CD4-positive, alpha-beta T cell treated with Interleukin-2 at 100 ng/mL for 4 hours (primary cell): ENCODE measurements around the gene PLEKHD1.

Experiments used
- DNase-seq: peaks from one replicate; pipeline ENCODE4 v3.0.0-alpha.2; 2020; ENCODE audit warnings: low spot score

The PLEKHD1 gene

DNA sequence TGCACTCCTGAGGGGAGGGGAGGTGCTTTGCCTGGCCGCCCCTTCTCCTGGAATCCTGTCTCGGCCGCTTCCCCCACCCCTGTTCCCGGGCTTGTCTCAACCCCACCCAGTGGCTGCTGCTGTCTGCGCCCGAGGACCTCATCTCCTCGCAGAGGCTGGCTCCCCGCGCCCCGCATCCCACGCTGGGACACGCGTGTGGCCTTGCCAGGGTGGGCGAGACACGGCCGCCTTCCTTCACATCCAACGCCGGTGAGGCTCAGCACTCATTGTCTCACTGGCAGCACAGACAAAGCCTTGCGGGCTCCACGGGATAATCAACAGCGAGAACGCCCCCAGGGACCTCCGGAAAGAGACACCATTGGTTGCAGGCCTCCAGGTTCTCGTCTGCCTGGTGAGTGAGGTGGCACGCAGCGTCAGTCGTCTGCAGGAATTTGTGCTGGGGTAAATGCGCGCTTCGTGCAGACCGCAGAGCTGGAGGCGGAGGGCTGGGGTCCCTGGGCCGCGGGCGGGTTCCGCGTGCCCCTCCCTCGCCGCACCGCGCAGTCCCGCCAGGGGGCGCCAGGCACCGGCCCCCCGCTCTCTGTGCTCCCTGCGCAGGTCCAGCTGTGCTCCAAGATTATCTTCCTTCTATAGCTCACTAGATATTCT is 63.3 kb downstream of the PLEKHD1 start:
- peak; percentile 12 for DNase-seq

DNA sequence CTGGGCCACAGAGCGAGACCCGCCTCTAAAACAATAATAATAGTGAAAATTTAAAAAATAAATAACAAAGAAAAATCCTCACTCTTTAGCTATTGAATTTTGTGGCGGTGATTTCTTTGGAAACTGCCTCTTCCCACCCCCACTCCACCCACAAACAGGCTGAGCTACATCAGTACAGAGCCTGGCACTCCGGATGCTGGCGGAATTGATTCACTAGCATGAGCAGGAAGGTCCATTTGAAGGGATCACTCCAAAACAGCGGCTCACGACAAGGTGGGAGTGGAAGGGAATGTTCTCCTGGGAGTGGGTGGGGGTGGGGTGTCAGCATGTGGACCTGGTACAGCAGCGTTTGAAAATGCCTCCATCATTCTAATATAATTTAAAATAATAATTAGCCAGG is 64.0 kb downstream of the PLEKHD1 start:
- no peak for DNase-seq

DNA sequence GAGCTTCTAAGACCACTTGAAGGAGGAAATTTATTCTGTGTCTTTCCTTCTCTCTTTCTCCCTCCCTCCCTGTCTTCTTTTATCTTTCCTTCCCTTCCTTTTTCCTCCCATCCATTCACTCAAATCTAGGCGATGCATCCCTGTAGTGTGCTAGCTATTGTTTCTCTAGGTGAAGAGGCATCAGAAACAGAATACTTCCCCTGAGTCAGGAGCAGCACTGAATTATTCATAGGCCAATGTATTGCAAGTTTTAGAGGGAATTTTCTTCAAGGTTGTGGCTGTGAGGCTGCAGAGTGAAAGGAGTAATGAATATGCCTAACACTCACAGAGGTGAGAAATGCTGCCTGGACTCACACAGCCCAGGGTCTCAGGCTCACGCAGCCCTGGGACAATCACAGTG is 67.0 kb downstream of the PLEKHD1 start:
- no peak for DNase-seq

DNA sequence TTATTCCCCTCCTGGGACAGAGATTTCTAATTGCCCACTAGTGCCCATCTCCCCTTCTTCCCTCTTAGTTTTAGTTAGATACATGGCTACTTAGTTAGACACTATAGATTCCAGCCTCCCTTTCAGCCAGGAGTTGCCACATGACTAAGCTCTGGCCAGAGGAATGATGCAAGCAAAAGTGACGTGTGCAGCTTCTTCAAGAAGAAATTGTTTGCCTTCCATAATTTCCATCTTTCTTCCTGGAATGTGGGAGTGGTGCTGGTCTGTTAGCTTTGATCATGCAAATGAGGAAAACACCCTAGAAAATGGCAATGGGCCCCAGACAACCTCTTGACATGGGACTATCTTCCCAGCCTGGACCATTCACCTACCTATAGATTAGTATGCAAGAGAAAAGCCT is 68.7 kb downstream of the PLEKHD1 start:
- DNase-seq, result no peak

DNA sequence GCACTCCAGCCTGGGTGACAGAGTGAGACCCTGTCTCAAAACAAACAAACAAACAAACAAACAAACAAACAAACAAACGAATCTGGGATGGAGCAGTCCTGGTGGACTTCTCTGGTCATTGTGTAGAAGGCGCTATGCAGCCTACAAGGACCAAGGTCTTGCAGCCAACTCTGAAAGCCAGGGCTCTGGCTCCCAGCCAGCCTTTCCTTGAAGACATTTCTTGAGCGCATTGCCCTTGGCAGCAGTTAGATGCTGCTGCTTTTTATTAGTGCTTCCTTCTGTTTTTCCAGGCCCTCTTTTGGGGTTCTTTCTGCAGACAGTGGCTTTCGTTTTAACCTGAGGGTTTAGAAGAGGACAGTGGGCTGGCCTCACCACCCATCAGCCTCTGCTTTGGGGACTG is 70.0 kb downstream of the PLEKHD1 start:
- no peak for DNase-seq

DNA sequence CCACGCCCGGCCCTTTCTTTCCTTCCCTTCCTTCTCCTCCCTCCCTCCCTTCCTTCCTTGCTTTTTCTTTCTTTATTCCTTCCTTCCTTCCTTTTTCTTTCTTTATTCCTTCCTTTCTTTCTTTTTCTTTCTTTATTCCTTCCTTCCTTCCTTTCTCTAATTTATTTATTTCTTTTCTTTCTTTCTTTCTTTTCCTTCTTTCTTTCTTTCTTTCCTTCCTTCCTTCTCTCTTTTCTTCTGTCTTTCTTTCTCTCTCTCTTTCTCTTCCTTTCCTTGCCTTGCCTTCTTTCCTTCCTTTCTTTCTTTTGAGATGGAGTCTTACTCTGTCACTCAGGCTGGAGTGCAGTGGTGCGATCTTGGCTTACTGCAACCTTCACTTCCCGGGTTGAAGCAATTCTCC is 74.2 kb downstream of the PLEKHD1 start:
- no peak for DNase-seq

DNA sequence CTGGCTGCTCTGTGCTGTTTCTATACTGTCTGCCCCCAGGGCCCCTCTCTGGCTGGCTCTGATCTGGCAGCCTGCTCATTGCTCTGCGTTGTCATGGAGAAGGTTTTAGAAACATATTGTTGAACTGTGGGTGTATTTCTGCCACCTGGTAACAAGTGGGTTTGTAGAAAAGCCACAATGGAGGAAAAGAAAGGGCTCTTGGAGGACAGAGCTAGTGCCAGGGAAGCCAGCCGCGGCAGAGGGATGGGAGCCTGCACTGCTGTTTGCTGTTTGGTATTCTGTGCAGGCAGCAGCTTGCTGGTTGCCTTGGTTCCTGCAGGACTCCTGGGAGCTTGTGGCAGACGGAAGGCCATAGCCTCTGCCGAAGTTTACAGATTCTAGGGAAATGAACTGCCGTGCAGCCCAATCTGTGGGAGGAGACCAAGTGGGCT is 75.1 kb downstream of the PLEKHD1 start:
- no peak for DNase-seq

DNA sequence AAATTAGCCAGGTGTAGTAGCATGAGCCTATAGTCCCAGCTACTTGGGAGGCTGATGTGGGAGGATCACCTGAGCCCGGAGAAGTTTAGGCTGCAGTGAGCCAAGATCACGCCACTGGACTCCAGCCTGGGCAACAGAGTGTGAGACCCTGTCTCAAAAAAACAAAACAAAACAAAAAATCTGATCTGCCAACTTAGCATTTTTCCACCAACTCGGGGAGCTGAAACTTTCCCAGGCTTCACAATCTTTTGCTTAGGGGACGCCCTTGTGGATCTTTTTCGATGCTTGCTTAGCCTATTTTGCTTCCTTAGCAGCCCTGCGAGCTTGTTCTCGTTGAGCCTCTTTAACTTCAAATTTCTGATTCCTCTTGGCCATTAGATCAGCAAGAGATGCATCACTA is 76.3 kb downstream of the PLEKHD1 start:
- no peak for DNase-seq

DNA sequence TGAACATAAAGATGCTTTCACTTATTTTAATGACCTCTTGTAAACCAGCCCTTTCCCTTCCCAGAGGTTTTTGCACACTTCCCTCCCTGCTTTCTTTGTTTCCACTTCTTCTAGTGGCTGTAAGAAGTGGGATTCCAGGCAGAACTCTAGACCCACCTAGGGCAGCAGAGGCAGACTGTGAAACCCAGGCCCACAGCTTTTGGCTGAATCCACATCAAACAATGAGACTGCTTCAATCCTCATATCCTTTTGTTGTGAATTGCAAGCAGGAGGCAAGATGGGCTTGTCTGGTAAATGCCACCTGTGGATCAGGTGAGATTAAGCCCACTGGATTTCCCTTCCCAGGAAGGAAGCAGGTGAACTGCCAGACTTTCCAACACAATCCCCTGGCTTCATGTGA is 77.4 kb downstream of the PLEKHD1 start:
- DNase-seq, result no peak

DNA sequence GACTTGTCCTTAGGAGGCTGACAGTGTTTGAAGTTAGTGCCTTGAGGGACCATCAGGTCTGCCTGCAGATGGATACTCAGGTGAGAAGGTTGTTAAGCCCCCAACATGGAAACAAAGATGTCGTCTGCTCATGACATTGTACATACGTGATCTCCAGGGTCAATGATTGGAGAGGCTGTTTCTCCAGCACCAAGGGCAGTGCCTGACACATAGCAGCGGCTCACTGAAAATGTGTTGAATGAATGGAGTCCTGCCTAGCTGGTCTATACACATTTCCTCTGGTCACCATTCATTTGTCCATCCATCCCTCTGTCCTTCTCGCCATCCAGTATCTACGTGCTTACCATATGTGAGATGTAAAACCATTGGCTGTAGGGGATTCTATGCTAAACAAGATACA is 83.0 kb downstream of the PLEKHD1 start:
- no peak for DNase-seq

DNA sequence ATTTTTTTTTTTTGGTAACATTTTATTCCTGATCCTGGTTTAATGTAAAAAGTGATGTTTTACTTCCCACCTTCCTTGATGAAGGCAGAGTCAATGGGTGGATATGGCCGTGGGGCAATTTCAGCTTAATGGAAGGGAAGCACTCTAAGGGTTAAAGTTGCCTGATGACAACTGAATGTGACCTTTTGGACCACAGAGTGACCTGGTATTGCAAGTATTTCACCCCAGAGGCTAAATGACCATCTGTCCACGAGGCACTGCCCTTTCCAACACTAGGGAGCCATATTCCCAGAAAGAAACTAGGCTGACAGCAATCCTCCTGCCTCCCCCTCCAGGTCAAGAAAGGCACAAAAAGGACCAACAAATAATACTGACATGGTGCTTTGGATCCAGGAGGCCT is 85.3 kb downstream of the PLEKHD1 start:
- no peak for DNase-seq

DNA sequence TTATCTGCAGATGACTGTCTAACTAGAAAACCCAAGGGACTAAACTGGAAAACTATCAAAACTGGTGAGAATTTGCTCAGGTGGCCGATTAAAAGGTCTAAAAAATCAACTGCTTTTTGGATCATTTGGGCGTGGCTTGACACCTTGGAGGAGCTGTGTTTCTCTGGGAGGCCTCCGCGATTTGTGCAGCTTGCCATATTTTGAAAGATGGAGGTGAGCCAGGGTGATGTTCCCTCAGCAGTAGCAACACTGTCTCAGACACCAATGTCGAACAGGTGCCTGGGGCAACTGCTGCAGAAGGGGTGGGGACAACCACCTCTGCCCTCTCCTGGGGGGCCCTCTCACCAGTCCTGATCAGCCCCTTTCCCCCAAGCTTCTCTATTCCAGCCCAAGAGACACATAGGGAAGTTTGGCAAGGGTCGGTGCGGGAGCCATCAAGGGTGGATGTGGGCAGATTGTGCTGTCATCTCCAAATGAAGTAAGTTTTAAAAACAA is 86.4 kb downstream of the PLEKHD1 start:
- no peak for DNase-seq

DNA sequence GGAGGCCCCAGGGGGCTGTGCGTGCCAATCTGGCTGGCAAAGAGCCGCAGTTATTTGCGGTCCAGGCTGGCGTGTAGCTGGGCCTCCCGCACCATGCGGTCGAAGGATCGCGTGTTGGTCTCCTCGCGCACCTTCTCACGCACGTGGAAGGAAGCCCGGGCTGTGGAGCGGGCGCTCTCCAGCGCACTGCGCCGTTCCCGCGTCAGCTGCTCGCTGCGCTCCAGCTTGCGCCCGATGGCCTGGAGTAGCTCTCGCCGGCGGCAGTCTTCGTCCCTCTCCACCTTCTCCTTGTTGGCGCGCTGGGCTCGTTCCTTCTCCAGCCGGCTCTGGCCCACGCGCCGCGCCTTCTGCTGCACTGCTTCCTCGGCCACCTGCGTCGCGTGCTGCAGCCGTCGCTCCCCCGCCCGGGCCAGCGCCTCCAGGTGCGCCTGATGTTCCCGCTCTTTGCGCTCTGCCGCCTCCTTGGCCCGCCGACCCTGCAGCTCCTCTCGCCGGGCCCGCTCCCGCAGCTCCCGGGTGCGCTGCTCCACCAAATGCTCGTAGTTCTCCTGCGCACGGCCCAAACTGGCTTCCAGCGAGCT is 87.0 kb downstream of the PLEKHD1 start:
- DNase-seq, result no peak

DNA sequence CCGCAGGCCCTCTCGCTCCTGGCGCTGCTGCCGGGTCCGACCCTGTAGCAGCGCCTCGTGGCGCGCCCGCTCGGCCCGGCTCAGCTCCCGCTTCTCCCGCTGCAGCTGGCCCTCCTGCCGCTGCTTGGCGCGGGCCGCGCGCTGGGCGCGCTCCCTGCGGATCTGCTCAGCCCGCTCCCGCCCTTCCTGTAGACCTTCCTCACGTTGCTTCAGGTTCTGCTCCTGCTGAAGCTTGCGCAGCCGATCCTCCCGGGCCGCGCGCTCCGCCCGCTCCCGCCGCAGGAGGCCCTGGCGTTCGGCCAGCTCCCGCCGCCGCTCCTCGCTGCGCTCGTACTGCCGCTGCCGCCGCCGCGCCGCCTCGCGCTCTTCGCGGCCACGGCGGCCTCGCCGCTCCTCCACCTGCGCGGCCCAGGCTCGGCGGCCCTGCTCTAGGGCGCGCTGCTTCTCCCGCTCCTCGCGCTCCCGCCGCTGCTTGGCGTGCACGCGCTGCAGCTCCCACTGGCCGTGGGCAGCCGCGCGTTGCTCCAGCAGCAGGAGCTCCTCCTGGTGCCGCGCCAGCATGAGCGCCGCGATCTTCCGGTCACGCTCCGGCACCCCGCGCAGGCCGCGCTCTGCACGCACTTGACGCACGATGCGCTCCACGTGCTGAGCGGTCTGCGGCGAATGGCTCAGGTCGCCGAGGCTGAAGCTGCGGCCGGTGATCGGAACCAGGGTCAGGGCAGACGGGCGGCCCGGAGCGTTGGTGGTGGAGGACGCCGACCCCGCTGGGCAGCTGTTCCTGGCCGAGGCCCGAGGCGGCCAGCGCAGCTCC is 87.7 kb downstream of the PLEKHD1 start:
- DNase-seq, result no peak

DNA sequence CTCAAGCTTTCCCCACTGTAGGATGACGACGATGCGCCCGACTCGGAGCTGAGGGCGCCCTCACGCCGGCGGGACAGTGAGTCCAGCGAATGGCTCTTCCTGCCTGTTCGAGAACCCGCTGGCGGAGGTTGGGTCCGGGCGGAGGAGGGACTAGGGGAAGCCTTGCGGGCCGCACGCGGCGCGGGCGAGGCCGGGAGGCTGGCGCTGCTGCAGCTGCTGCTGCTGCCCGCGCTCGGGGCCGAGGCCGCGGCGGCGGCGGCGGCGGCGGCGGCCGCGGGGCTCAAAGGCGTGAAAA is 88.3 kb downstream of the PLEKHD1 start:
- no peak for DNase-seq

DNA sequence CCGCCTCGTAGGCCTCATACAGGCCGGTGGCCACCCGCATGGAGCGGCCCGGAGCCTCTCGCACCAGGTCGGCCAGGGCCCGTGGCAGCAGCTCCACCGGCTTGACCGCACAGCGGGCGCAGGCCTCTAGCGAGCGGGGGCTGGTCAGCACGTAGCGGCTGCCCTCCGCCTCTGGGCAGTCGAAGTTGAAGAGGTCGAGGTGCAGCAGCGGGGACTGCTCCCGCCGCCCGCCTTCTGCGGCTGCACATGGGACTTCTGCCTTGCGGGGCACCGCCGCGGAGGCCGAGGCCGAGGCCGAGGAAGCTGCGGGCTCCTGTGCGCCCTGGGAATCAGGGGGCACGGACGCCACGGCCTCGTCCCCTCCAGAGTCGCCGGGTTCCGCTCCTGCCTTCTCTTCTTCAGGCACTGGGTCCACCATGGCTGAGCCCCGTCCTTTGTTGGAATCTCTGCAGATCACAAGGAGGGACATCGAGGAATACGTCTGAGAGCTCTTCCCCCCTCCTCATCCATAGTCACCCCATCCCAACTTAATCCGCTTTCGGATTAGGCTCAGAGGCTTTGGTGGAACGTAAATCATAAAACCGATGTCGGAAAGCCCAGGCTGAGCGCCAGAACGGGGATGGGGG is 88.8 kb downstream of the PLEKHD1 start:
- DNase-seq, result no peak

DNA sequence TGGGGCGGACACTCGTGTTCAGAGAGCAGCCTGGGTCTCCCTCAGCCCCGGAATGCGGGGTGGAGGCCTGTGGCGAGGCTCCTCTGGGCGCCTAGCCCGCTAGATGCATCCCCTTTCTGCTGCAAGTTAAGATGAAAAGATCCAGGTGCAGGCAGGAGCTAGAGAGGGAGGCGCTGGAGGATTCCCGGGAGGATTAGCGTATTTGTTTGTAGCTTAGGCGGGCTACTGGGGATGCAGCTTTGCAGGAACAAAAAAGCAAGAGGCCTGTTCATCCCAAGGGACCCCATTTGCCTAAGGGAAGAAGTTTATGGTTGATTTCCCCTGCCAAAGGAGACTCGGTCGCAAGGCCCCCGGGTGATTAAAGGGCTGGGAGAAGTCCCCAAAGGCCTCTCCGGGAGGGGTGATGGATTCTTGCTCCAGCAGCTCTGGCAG is 89.3 kb downstream of the PLEKHD1 start:
- no peak for DNase-seq

DNA sequence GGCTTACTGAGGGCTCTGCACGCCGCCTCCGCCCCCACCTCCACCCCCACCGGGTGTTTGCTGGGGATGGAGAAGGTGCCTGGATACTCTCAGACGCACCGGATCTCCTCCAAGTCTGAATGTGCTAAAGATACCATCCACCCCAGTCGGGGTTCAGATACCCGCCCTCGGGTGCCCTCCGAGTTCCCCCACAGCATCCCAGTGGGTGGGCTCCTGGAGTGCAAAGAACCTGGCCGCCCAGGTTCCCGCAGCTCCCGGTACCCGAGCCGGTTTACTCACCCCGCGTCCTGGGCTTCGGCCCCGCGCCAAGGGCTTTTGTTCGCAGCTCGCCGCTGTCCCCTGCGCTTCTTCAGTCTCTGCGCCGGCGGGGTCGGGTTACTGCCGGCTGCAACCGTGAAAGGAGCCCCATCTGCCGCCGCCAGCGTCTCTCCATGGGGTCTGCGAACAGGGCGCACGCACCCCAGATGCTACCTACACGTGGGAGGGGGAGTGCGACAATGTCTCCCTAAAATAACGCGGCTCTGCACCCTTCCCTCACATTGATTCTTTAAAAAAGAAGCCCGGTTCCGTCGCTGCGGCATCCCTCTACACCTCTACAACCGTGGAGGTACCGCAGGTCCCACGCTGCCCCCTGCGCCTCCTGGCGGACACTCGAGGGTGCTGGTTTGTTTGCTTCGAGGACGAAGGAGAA is 89.9 kb downstream of the PLEKHD1 start, which contains the start of gene CCDC177:
CCDC177 (minus strand) TSS at position 609 of the 691 bp plus-strand sequence. CDS start 1,249 bp downstream, outside the sequence.
- peak; percentile 71 for DNase-seq

DNA sequence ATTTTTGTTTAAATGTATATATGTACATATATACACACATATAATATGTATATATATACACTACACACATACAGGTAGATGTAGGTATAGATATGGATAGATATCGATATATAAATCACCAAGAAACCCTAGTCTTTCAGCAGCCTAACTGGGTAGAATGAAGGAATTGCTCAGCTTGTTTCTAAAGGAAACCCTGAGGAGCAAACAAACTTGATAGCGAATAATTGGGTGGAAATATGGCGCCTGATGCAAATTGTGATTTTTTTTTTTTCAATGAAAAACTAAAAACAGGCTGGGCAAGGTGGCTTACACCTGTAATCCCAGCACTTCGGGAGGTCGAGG is 90.4 kb downstream of the PLEKHD1 start:
- no peak for DNase-seq

DNA sequence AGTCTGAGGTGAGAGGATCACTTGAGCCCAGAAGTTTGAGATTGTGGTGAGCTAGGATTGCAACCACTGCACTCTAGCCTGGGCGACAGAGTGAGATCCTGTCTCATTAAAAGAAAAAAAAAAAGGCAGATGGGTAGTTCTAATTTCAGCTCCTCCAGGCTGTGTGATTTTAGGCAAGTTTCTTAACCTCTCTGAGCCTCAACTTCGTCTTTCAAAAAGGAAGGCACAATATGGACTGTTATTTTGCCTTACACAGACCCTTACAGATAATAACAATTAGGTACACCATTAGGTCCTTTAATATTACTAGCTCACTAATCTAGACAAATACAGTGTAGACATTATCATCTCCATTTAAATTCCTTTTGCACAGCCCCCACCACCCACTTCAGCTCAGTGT is 94.9 kb downstream of the PLEKHD1 start:
- no peak for DNase-seq

DNA sequence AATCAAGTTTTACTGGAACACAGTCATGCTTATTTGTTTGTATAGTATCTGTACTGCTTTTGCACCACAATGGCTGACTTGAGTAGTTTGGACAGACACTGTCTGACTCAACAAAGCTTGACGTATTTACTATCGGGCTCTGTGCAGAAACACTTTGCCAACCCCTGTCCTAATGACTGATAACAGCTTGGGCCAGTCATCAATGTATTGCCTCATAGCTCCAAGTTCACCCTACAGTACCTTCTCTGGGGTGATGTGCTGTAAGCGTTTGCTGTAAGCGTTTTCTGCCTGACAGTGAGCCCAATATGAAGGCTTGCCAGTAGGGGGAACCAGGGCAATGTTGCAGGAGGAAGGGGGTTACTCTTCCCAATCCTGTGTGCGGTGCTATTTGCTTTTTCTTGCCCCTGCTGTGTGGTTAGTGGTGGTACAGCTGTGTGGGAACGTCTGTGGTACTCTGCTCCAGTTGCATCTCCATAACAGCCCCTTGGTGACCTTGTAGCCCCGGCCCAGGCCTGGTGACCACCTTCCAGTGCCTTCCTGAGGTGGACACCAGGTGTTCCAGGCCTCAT is 95.6 kb downstream of the PLEKHD1 start:
- DNase-seq, result no peak
